HG02588 (cell line): ENCODE data around the gene ACER2.

Source experiments
- ATAC-seq: cut with Tn5 transposase; IDR thresholded peaks from one replicate; pipeline ENCODE4 v1.9.1; 2021; ENCODE audit warnings: mild to moderate bottlenecking, moderate library complexity; ENCODE audit not compliant: unreplicated experiment

ACER2 gene

GRCh38 chr9:19481971-19482404, 73.2 kb downstream of the ACER2 start:
- ATAC-seq, result no peak

DNA sequence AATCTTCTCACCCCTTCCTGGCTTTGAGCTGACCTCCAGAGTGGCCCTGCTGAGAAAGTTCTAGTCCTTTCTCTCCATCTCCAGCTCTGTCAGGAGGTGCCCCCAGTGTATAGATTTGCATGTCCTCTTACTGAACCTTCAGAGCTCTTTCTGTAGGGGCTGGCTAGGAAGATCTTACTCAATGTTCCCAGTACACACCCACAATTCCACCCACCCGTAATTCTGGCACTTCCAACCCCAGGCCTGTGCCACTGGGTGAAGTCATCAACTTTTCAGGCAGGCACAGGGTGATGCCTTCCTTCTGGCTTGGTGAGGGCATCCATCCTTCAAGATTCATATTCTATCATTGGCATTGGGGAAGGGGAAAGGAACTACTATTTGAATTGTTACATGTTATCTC, 75.9 kb downstream of the ACER2 start:
- no peak for ATAC-seq

DNA sequence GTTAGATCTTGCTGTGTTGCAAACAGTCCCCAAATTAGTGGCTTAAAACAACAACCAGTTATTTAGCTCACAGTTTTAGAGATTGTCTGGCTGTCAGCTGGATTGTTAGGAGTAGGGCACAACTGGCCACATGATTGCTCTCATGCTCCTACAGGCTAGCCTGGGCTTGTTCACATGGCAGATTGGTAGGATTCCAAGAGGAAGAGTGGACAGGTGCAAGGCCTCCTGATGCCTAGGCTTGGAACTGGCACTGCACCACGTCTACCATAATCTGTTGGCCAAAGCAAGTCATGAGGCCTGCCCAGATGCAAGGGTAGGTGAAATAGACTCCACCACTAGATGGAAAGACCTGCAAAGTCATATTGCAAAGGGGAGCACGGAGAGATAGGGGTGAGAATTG, 76.4 kb downstream of the ACER2 start:
- no peak for ATAC-seq

GRCh38 chr9:19486803-19487202, 78.0 kb downstream of the ACER2 start:
- ATAC-seq, result no peak

- no peak for ATAC-seq
These were observed 79.9 kb downstream of the ACER2 start for GRCh38 chr9:19488721-19489120.

GRCh38 chr9:19490269-19490668, 81.5 kb downstream of the ACER2 start:
- ATAC-seq, result no peak

GRCh38 chr9:19490828-19491227, 82.0 kb downstream of the ACER2 start:
- no peak for ATAC-seq

GRCh38 chr9:19492775-19493173, 84.0 kb downstream of the ACER2 start:
- ATAC-seq, result no peak

GRCh38 chr9:19493174-19493811, 84.5 kb downstream of the ACER2 start:
- peak; percentile 79 for ATAC-seq

GRCh38 chr9:19493876-19494275, 85.1 kb downstream of the ACER2 start:
- ATAC-seq, result no peak

- no peak for ATAC-seq
These were observed 86.6 kb downstream of the ACER2 start for GRCh38 chr9:19495186-19496028.

- ATAC-seq, result no peak
These were observed 87.7 kb downstream of the ACER2 start for GRCh38 chr9:19496321-19497050.

DNA sequence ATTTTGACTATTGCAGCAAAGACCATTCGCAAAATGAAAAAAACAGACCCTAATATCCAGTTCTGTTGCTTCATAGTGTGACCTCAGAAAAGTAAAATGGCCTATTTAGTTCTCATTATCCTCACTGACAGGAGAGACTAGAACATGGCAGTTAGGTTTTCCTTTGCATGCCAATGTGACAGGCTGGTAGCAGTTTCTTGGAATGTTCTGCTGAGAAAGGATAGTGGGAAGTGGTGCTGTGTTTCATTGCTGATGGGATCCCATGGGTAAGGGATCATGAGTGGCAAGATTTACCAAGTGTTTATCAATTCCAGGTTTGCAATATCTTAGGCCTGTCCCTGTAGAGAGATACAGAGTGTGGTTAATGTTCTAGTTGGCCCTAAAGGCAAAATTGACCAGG, 88.5 kb downstream of the ACER2 start:
- no peak for ATAC-seq

GRCh38 chr9:19498015-19498414, 89.2 kb downstream of the ACER2 start:
- ATAC-seq, result no peak
